Mesothelial cell of epicardium (in vitro differentiated cells): ENCODE results near the gene RPL13A. TPM values are rescaled to one million over a fixed set of nuclear protein-coding genes. Genes with fewer than 3 reads are reported as not detected.

Source experiments
- microRNA-seq: library from miRNA; unstranded; fragments of <30 nt; microRNA quantifications from one replicate; pipeline ENCODE4 v1.2.0, GENCODE V29; 2021; ENCODE audit warnings: inconsistent platforms, mixed read lengths
- total RNA-seq: library from RNA; stranded (reverse); gene quantifications from 3 replicates; pipeline ENCODE4 v1.2.1, GENCODE V29; 2021

The RPL13A gene
- total RNA-seq, 1 donor from 2014 or later: 2,869 TPM

Small RNAs within 50 kb of the gene (microRNA-seq; reads per million reads assigned to microRNA genes)
- not detected for gene MIR150

Other genes with a start within 250 kb of the RPL13A start
- gene SLC6A16, start 162.4 kb upstream of the RPL13A start, total RNA-seq: 5.6 to 6.1 TPM (median 5.8 TPM) in 3 replicates
- gene CD37, start 152.2 kb upstream of the RPL13A start, total RNA-seq: not detected in 3 replicates
- gene TEAD2, start 125.2 kb upstream of the RPL13A start, total RNA-seq: 168 to 170 TPM (median 169 TPM) in 3 replicates
- 8.6 to 9.9 TPM (median 8.7 TPM) in 3 replicates for gene DKKL1, start 123.7 kb upstream of the RPL13A start, total RNA-seq
- gene KASH5, start 99.4 kb upstream of the RPL13A start, total RNA-seq: not detected in 3 replicates
- not detected in 3 replicates for gene PTH2, start 64.2 kb upstream of the RPL13A start, total RNA-seq
- gene GFY, start 62.2 kb upstream of the RPL13A start, total RNA-seq: not detected in 3 replicates
- 0.34 to 0.45 TPM (median 0.35 TPM) in 3 replicates for gene SLC17A7, start 46.1 kb upstream of the RPL13A start, total RNA-seq
- 83.6 to 84.6 TPM (median 83.7 TPM) in 3 replicates for gene PIH1D1, start 35.8 kb upstream of the RPL13A start, total RNA-seq
- 21.4 to 25.6 TPM (median 24.4 TPM) in 3 replicates for gene ALDH16A1, start 34.4 kb upstream of the RPL13A start, total RNA-seq
- 1.8 to 2.4 TPM (median 2.0 TPM) in 3 replicates for gene FLT3LG, start 13.4 kb upstream of the RPL13A start, total RNA-seq
- 2,052 to 2,151 TPM (median 2,132 TPM) in 3 replicates for gene RPS11, start 8.8 kb downstream of the RPL13A start, total RNA-seq
- gene FCGRT, start 25.1 kb downstream of the RPL13A start, total RNA-seq: 121 to 132 TPM (median 127 TPM) in 3 replicates
- 30.3 to 35.1 TPM (median 31.1 TPM) in 3 replicates for gene RCN3, start 40.4 kb downstream of the RPL13A start, total RNA-seq
- 53.3 to 60.7 TPM (median 60.1 TPM) in 3 replicates for gene NOSIP, start 92.9 kb downstream of the RPL13A start, total RNA-seq
- 0.87 to 1.4 TPM (median 1.1 TPM) in 3 replicates for gene PRRG2, start 93.7 kb downstream of the RPL13A start, total RNA-seq
- gene PRR12, start 103.6 kb downstream of the RPL13A start, total RNA-seq: 53.3 to 58.5 TPM (median 54.2 TPM) in 3 replicates
- 26.0 to 28.6 TPM (median 26.9 TPM) in 3 replicates for gene RRAS, start 152.5 kb downstream of the RPL13A start, total RNA-seq
- 87.3 to 89.9 TPM (median 88.9 TPM) in 3 replicates for gene SCAF1, start 154.6 kb downstream of the RPL13A start, total RNA-seq
- gene IRF3, start 178.2 kb downstream of the RPL13A start, total RNA-seq: 89.4 to 101 TPM (median 95.0 TPM) in 3 replicates
- gene BCL2L12, start 178.3 kb downstream of the RPL13A start, total RNA-seq: 44.5 to 46.0 TPM (median 44.7 TPM) in 3 replicates
- 273 to 283 TPM (median 280 TPM) in 3 replicates for gene PRMT1, start 189.7 kb downstream of the RPL13A start, total RNA-seq
- 10.4 to 10.5 TPM (median 10.4 TPM) in 3 replicates for gene ADM5, start 202.0 kb downstream of the RPL13A start, total RNA-seq
- 60.3 to 62.5 TPM (median 60.9 TPM) in 3 replicates for gene CPT1C, start 203.5 kb downstream of the RPL13A start, total RNA-seq